CD1c-positive myeloid dendritic cell (primary cell): Measurements from ENCODE around the gene VPS18.
"Not testable (repeated sequence)": the region's sequence is repeated elsewhere in the genome, so short reads cannot be mapped to it uniquely, and the experiment has no call there.

ENCODE experiments used
- DNase-seq: peaks from one replicate; pipeline ENCODE4 v3.0.0-alpha.2; 2016; ENCODE audit errors: extremely low spot score

VPS18 gene

GRCh38 chr15:40893733-40894680, at the start of gene VPS18:
TSS of gene VPS18 (plus strand) at chr15:40894450. CDS start at chr15:40894769, 319 bp downstream.
- peak; percentile 99 for DNase-seq

GRCh38 chr15:40844696-40845030, 49.6 kb upstream of the VPS18 start:
- peak; percentile 70 for DNase-seq

GRCh38 chr15:40845036-40845435, 49.2 kb upstream of the VPS18 start:
- no peak for DNase-seq

GRCh38 chr15:40845511-40846284, 48.6 kb upstream of the VPS18 start:
- peak; percentile 23 for DNase-seq

GRCh38 chr15:40846841-40847222, 47.4 kb upstream of the VPS18 start:
- DNase-seq, result peak; percentile 84

GRCh38 chr15:40847223-40847961, 46.9 kb upstream of the VPS18 start:
- DNase-seq, result peak; percentile 92

GRCh38 chr15:40850576-40851112, 43.6 kb upstream of the VPS18 start:
- DNase-seq, result no peak

- DNase-seq, result no peak
Measured at GRCh38 chr15:40852529-40852928, 41.7 kb upstream of the VPS18 start.

GRCh38 chr15:40853241-40853890, 40.9 kb upstream of the VPS18 start:
- no peak for DNase-seq

GRCh38 chr15:40854161-40854560, 40.1 kb upstream of the VPS18 start:
- no peak for DNase-seq

GRCh38 chr15:40855706-40856234, 38.5 kb upstream of the VPS18 start:
- no peak for DNase-seq

- no peak for DNase-seq
Measured at GRCh38 chr15:40856746-40857145, 37.5 kb upstream of the VPS18 start.

GRCh38 chr15:40857601-40858341, 36.5 kb upstream of the VPS18 start:
- peak; percentile 79 for DNase-seq

GRCh38 chr15:40858706-40859105, 35.5 kb upstream of the VPS18 start:
- DNase-seq, result no peak

GRCh38 chr15:40859206-40859851, 34.9 kb upstream of the VPS18 start:
- DNase-seq, result peak; percentile 73

- DNase-seq, result not testable (repeated sequence)
Measured at GRCh38 chr15:40861147-40861546, 33.1 kb upstream of the VPS18 start.

- DNase-seq, result no peak
Measured at GRCh38 chr15:40863660-40864270, 30.5 kb upstream of the VPS18 start.

- no peak for DNase-seq
Measured at GRCh38 chr15:40867199-40867598, 27.1 kb upstream of the VPS18 start.

GRCh38 chr15:40869686-40870085, 24.6 kb upstream of the VPS18 start:
- no peak for DNase-seq
